NCI-H2029 (cell line): Measurements from ENCODE around the gene DIRAS1.

Experiments
- DNase-seq: peaks from one replicate; lab custom pipeline; 2025; lab: John Stamatoyannopoulos, UW

The DIRAS1 gene, protein sequence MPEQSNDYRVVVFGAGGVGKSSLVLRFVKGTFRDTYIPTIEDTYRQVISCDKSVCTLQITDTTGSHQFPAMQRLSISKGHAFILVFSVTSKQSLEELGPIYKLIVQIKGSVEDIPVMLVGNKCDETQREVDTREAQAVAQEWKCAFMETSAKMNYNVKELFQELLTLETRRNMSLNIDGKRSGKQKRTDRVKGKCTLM

DNA sequence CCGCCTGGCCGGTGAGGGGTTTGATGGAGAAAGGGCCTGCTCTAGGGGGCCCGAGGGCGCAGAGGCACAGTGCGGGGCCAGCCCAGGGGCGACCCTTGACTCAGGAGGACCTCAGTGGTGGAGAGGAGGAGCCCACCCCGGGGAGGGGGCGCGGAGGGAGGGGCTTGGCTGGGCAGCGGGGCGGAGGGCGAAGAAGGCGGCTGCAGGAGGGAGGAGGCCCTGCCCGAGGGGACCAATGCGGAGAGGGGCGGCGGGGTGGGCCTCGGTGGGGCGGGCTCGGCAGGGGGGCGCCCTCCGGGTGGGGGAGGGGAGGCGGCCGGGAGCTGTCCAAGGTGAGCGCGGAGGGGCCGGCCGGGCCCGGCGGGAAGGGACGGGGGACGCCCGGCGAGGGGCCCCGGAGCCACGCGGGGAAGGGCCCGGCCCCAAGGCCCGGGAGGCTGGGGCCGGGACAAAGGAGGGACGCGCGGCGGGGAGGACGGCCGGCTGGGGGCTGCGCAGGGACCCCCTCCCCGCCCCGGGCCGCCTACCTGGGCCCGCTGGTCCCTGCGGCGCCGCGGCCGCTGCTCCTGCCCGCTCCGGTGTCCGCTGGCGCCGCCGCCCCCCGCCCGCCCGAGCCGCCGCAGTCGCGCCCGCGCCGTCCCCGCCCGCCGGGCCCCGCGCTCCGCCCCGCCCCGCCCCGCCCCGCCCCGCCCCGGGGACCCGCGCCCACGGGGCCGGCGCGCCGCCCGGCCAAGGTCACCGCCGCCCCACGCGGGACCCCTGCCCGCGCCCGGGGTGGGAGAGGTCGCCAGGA, at the start of gene DIRAS1:
Gene DIRAS1 (minus strand): TSS at position 596 of the 793 bp plus-strand sequence. CDS start 3,566 bp downstream, outside the sequence.
- DNase-seq: no peak

DNA sequence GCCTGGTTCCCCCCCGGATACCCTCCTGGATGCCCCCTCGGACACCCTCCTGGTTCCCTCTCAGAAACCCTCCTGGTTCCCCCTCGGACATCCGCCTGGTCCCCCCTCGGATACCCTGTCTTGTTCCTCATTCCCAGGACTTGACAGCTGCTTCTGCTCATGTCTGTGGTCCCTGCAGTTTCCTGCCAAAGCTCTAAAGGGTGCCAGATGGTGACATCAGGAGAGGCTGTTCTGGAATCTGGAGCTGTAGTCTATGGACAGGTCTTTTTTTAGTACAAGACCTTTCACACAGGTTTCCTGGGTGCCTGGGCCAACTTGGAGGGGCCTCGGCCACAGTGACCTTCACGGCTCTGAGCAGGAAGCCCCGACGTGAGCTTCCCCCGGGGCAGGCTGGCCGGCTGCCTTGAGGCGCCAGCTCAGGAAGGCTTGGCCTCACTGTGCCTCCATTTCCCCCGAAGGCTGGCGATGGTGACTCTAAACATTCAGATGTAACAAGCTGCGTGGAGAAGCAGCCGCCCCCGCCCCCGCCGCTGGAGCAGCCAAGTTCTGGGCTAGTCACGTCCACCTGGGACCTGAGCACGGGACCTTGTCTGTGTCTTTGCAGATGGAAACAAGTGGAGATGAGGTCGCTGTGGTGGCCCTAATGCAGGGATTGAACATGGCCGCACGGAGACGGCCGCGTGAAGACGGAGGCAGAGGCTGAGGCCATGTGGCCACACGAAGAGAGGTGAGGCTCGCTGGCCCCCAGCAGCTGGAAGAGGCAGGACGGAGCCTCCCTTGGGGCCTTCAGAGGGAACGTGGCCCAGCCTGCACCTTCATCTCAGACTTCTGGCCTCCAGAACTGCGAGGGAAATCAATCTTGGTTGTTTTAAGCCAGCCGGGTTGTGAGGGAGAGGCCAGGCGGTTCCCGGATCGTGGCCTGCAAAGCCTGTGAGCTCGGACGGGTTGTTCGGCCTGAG, 49.2 kb upstream of the DIRAS1 start:
- no peak for DNase-seq

DNA sequence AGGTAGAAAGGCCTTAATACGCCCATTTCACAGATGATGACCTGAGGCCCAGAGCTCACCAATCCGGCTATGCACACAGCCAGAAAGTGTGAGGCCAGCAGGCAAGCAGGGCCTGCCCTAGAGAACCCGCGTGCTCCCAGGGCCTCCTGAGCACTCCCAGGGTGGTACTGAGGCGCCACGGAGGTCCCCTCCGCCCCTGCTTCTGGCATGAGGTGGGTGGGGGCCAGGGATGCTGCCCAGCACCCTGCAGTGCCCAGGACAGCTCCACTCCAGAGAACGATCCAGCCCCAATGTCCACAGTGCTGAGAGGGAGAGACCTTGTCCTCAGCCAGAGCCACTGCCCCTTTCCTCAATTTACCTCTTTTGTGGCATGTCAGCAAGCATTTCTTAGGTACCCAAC, 48.0 kb upstream of the DIRAS1 start:
- DNase-seq: no peak

DNA sequence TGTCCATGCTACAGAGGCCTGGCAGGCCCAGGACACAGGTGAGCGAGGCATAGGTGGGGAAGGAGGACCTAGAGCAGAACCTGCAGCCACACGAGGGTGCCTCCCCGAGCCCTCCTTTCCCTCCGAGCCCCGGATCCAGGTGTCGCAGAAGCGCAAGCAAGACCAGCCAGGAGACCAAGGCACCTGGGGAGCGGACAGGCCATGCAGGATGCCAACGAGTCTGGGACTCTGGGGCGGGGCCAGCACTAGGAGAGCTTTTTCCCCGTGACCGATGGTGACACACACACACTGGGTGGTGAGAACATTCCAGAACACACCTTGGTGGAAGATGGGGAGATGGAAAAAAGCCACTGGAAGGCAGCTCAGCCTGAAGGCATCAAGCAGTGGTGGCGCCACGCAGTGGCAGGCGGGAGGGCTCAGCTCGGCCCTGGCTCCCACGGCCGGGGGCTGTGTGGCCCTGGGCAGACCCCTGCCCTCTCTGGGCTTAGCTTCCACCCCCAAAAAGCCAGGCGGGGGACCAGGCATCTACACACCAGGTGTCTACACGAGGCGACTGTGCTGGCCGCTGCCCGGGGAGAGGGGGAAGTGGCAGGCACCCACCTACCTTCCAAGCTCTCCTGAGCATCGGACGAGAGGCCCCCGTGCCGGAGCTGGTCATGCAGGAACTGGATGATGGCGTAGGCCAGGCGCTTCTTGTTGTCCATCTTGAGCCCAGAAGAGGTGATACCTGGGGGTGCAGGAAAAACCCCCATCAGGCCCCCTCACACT, 47.4 kb upstream of the DIRAS1 start:
- DNase-seq: no peak

DNA sequence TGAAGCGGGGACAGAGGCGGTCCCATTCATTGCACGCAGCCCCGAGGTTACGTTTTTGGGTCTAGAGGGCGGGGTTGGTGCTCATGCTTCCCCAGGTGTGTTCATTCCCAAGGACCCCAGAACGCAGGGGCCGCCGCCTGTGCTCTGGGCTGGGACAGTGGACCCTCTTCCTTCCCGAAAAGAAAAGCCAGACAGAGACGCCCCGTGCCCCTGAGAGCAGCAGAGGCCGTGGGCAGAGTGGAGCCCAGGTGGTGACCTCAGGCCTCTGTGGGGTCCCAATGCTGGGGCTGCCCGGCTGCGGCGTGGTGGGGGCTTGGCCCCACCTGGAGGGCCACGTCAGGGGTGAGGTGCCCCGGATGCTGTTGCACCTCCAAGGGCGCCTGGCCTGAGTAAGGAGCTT, 46.5 kb upstream of the DIRAS1 start:
- no peak for DNase-seq

DNA sequence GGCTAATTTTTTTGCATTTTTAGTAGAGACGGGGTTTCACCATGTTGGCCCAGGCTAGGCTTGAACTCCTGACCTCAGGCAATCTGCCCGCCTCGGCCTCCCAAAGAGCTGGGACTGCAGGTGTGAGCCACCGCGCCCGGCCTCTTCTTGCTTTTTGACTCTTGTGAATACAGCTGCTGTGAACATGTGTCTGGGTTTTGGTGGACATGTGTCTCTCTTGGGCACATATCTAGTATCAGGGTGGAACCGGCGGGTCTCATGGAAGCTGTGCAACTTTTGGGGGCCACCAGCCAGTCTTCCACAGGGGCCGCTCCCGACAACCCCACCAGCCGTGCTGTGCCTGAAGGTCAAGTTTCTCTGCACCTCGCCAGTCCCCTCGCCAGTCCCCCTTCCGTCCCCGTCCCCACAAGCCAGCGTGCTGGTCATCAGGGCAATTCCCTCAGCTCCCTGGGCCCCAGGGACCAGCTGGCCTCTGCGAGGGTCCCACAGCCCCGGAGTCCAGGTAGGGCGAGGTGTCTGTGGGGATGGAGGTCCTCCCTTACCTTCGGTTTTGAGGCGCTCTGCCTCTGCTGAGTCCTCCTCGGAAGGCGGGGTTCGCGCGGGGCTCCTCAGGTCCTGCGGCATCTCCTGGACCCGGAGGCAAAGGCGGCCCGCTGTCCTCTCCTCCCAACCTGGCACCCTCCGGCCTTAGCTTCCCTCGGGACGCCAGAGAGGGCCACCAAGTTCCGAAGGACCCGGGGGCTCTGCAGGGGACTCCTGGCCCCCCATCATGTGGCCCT, 45.6 kb upstream of the DIRAS1 start:
- DNase-seq: no peak

DNA sequence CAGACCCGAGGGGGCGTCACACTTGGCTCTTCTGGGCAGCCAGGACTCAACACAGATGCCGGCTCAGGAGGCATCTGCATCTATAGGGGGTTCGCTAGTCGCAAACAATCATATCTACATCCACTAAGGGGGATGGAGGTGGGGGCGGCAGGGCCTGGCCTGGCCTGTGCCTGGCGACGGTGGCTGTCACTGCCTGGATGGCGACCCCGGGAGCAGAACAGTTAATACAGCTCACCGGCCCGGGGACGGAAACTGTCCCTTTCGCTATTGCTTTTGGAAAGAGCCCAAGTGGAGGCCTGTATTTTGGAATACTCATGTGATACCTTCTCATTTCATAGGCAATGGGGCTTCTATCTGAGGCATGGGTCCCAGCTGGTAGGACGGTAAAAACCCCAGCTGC, 44.2 kb upstream of the DIRAS1 start:
- no peak for DNase-seq

DNA sequence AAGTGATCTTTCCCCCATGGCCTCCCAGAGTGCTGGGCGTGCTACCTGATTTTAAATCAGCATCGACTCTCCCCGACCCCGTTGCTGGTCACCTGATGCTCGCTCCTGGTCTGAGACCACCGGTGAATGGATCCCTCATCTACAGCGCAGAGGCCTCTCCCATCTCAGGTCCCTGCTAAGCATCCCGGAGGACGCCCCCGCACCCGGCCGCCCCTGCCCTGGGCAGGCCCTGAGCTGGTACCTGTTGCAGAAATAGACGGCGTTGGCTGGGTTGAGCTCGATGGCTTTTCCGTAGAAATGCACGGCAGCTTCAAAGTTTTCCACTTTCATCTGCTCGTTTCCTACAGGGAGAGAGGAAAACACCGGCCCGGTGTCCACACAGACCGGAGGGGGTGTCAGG, 43.8 kb upstream of the DIRAS1 start:
- no peak for DNase-seq

DNA sequence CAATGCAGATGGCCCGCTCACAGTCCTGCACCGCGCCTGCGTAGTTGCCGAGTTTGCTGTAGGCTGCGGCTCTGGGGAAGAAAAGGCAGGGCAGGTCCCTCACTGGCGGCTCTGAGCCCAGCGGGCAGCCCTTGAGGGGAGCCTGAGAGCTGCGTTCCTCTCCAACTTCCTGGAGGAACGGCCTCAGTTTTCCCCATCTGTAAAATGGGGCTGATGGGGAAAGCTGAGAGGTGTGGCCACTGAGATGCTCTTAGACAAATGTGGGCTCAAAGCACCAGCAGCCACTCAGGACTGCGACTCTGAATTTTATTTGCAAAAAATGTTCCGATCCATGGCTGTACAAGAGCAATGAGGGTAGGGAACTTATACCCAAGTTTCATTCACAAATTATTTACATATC, 42.5 kb upstream of the DIRAS1 start:
- DNase-seq: no peak

DNA sequence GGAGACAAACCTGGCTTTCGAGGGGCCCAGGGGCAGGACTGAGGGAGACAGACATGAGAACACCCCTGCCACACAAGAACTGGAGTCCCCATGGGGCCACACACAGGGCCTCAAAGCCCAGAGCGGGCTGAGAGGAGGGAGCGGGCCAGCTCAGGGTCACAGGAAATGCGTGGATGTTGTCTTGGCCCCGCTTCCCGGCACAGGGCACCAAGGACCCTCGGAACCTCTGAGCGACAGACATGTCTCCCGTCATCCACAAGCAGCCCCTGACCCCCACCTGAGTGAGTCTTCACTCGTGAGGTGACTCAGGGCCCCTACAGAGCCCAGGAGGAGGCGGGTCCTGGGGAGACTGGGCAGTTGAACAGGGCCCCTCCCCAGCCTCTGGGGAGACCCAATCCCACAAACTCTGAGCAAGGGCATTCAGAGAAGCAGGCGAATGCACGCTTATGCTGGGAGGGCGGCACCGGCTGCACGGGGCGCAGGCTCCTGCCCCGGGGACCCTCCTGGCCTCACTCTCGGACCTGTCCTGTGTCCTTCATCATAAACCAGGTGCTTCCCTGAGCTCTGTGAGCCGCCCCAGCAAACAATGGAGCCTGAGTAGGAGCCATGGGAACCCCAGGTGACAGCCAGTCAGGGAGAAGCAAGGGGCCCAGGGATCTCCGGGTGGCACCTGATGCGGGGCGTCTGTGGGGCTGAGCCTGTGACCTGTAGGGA, 41.8 kb upstream of the DIRAS1 start:
- no peak for DNase-seq

DNA sequence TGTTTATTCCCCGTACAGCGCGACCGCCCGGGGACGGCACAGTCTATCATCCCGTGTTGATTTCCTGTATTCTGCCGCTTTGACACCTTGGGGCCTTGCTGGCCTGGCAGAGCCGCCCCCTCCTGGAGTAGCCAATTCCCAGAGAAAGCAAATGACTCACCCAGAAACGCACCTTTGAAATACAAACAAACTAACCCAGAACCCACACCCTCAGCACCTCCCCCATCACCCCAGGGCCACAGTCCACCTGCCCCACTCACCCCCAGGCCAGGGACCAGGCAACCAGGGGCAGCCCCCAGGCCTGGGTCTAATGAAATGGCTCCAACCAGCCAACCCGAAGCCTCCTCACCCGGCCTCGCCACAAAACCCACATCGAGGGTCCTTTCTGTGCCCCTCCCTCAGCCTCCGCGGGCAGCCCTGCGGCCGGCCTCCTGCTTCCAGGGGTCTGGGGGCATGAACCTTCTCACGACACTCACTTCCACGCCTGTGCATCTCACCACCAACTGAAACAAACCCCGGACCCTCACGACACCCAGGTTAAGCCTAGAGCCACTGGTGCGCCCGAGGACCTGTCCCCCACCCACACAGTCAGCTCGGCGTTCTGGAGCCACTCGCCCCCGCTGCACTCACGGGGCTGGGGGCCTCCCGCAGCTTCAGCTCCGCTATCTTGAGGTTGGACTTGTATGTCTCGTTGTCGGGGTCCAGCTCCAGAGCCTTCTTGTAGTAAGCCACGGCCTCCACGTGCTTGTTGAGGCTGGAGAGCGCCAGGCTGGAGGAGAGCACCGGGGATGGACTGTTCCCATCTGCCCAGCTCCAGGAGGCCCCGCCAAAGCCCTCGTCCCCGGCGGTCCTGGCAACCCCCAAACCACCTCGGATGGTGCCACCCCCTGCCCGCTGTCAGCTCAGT, 41.0 kb upstream of the DIRAS1 start:
- DNase-seq: no peak

DNA sequence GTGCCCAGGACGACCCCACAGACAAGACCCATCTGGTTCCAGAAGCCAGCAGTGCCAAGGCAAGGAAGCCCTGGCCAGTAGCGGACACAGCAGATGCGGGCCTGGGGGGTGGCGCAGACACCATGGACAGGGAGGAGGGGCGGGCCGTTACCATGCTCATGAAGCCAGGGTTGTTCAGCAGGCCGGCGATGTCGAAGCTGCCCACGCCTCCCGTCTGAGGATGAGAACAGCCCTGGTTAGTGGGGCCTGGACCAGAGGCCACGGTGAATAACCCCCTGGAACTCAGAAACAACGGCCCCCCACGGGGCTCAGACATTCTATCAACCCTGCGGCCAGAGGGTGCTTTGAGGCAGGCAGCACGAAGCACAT, 40.1 kb upstream of the DIRAS1 start:
- no peak for DNase-seq

DNA sequence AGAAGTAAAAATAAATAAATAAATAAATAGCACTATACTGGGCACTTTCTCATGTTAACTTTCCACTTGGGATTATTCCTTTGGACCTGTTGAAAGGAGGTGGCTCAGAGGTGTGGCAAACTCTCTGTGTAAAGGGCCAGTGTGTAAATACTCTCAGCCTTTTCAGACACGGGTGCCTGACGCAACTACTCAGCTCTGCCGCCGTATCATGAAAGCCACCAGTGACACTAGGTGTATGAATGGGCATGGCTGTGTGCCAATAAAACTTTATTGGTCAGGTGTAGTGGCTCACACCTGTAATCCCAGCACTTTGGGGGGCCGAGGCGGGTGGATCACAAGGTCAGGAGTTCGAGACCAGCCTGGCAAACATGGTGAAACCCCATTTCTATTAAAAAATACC, 38.8 kb upstream of the DIRAS1 start:
- no peak for DNase-seq

DNA sequence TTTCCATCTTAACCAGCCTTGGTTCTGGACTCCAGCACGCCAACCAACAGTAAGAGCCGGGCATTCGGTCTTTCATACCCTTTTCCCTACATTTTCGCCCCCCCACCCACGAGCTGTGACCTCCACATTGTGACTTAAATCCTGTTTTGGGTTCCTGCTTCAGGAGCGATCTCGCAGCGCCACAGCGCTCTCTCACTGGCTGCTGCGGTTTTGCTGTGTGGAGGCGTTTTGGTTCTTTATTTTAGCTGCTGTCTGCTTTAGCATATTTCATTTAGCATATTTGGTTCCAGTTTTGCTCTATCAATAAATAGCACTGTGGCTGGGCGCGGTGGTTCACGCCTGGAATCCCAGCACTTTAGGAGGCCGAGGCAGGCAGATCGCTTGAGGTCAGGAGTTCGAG, 38.2 kb upstream of the DIRAS1 start:
- DNase-seq: no peak

DNA sequence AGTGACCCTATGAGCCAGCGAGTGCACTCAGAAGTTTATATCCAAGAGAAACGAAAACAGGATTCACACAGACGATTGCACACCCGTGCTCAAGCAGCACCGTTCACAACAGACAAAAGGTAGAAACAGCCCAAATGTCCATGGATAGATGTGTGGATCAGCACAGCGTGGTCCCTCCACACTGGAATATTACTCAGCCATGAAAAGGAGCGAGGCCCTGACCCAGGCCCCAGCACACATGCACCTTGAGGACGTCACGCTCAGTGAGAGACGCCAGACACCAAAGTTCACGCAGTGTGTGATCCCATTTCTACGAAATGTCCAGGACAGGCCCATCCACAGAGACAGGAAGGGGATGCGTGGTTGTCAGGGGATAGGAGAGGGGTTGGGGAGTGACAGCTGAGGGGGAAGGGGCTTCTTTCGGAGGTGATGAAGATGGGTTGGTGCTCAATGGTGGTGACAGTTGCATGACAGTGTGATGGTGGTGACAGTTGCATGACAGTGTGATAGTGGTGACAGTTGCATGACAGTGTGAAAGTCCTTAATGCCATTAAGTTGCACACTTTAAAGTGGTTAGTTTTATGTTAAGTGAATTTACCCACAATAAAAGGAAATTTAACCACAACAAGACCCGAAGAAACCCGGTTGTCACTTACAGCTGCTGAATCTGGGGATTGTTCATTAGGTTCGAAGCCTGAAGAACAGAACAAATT, 37.6 kb upstream of the DIRAS1 start:
- no peak for DNase-seq

DNA sequence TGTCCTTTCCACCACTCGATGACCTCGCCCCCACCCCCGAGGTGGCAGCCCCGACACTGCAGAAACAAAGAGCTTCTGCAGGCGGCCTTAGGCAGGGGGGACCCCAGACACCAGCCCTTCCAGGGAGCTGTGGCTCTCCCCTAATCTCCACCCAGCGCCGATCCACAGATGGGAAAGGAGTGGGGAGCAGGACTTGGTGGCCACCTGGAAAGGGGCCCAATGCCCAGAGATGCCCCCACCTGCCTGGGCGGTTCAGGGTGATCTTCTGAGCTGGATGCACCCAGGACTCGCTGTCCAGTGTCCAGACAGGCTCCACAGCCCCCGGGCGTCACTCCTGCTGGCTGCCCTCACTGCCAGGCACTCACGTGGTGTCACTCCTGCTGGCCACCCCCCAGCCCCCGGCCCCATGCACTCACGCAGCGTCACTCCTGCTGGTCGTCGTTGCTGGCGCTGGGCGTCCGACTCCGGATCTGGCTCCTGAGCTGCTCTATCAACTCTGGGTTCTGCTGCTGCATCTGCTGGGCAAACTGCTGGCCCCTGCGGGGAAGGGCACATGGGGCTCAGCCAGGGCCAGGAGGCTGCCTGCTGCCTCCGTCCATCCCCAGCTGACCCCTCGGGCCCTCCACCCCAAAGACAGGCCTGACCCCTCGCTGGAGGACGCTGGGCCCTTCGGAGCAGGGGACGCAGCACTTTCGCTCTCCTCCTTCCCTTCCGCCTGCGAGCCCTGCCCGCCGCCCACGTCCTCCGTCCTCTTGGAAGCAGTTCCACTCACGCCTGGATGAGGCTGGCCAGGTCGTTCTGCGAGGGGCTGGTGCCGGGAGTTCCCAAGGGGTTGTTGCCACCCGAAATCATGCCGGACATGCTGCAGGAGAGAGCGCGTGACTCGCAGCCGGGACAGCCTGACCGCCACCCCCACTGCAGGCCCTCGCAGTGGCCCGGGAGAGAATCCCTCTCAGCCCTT, 36.0 kb upstream of the DIRAS1 start:
- no peak for DNase-seq

DNA sequence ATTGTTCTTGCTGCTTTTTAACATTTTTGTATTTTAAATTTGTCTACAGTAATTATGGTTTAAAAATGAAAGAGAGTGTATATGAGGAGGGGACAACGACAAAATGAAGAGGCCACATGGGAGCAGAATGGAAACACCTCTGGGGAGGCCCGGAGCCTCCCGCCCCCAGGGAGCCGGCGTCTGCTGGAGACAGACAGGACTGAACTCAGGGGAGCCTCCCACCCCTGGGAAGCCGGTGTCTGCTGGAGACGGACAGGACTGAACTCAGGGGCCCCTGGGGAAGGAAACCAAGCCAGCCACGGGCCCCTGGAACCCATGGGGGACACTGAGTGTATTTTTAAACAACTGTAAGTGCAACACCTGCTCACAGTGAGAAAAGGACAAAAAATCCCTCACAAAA, 35.3 kb upstream of the DIRAS1 start:
- no peak for DNase-seq

DNA sequence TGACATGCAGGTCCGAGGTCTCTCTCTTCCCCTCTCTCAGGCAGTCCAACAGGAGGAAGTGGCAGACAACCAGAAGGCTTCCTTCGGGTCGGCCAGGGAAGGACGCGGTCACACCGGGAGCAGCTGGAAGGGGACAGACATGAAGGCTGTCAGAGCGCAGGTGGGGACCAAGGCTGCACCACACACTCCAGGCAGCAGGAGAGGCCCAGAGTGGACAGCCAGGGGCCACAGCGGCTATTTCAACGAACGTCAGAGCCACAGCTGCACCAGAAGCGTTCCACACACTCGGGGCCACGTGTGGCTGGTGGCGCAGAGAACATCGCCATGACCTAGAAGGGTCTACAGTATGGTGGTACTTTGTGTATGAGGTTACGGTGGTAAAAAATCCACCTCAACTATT, 34.6 kb upstream of the DIRAS1 start:
- no peak for DNase-seq
